Islet of Langerhans (tissue), 1 donor: ENCODE results near the gene ARHGAP26.
A peak's percentile ranks its signal among the peaks of the same experiment; 100 is the strongest.
"Not testable (repeated sequence)": the region's sequence is repeated elsewhere in the genome, so short reads cannot be mapped to it uniquely, and the experiment has no call there.

Source experiments
- FAIRE-seq: peaks from one replicate; lab custom pipeline; 2011; peaks lifted over from hg19 to GRCh38; lab: Jason Lieb, UNC

The ARHGAP26 gene

GRCh38 chr5:142934051-142934762 is 164.0 kb downstream of the ARHGAP26 start:
- no peak for FAIRE-seq

GRCh38 chr5:142935014-142935413 is 164.8 kb downstream of the ARHGAP26 start:
- peak; percentile 69 for FAIRE-seq

- peak; percentile 30 for FAIRE-seq
These were observed 167.2 kb downstream of the ARHGAP26 start for GRCh38 chr5:142937374-142937773.

- FAIRE-seq = no peak
These were observed 168.2 kb downstream of the ARHGAP26 start for GRCh38 chr5:142938266-142938880.

- FAIRE-seq = no peak
These were observed 168.8 kb downstream of the ARHGAP26 start for GRCh38 chr5:142939006-142939405.

GRCh38 chr5:142939884-142940283 is 169.7 kb downstream of the ARHGAP26 start:
- FAIRE-seq = no peak

GRCh38 chr5:142941245-142941644 is 171.1 kb downstream of the ARHGAP26 start:
- FAIRE-seq = no peak

- no peak for FAIRE-seq
These were observed 172.7 kb downstream of the ARHGAP26 start for GRCh38 chr5:142942901-142943300.

- FAIRE-seq = no peak
These were observed 174.0 kb downstream of the ARHGAP26 start for GRCh38 chr5:142944140-142944539.

GRCh38 chr5:142945321-142945720 is 175.1 kb downstream of the ARHGAP26 start:
- no peak for FAIRE-seq

GRCh38 chr5:142945845-142946244 is 175.7 kb downstream of the ARHGAP26 start:
- FAIRE-seq = no peak

GRCh38 chr5:142946547-142947426 is 176.6 kb downstream of the ARHGAP26 start:
- FAIRE-seq = no peak

- no peak for FAIRE-seq
These were observed 177.2 kb downstream of the ARHGAP26 start for GRCh38 chr5:142947427-142947709.

- FAIRE-seq = no peak
These were observed 182.1 kb downstream of the ARHGAP26 start for GRCh38 chr5:142952229-142952628.

GRCh38 chr5:142952871-142953270 is 182.7 kb downstream of the ARHGAP26 start:
- not testable (repeated sequence) for FAIRE-seq

- no peak for FAIRE-seq
These were observed 184.3 kb downstream of the ARHGAP26 start for GRCh38 chr5:142954455-142954854.

- FAIRE-seq = no peak
These were observed 185.5 kb downstream of the ARHGAP26 start for GRCh38 chr5:142955628-142956027.

- no peak for FAIRE-seq
These were observed 187.4 kb downstream of the ARHGAP26 start for GRCh38 chr5:142957528-142957927.

GRCh38 chr5:142958944-142959682 is 188.9 kb downstream of the ARHGAP26 start:
- no peak for FAIRE-seq

GRCh38 chr5:142959683-142960657 is 189.8 kb downstream of the ARHGAP26 start:
- no peak for FAIRE-seq

- no peak for FAIRE-seq
These were observed 191.4 kb downstream of the ARHGAP26 start for GRCh38 chr5:142961440-142962173.
